Breast epithelium (tissue), 4 donors: ENCODE data around the gene ARHGAP45. TPM values are rescaled to one million over a fixed set of nuclear protein-coding genes. Genes with fewer than 3 reads are reported as not detected.

ENCODE experiments used
- DNase-seq, 2 donors: peaks; one replicate each; pipeline ENCODE4 v3.0.0-alpha.2; 2019; ENCODE audit warnings: low spot score in 2 of 2
- H3K27ac ChIP-seq, 2 donors: fragments of 200-600 bp; sonication (generic) in 1 of 2; one replicate each; pipeline ENCODE4 v1.5.1; 2016 to 2019; ENCODE audit warnings: mild to moderate bottlenecking in 1 of 2
- H3K27me3 ChIP-seq, 2 donors: fragments of 200-600 bp; sonication (generic) in 1 of 2; one replicate each; pipeline versions ENCODE4 v1.5.1 to v1.6.0; 2017 to 2019; ENCODE audit warnings: control low read depth in 1 of 2, mild to moderate bottlenecking in 1 of 2
- H3K36me3 ChIP-seq: fragments of 200-600 bp; one replicate; pipeline ENCODE4 v1.5.1; 2019
- H3K4me1 ChIP-seq, 2 donors: fragments of 200-600 bp; sonication (generic); one replicate each; pipeline ENCODE4 v1.5.1; 2016 to 2019; ENCODE audit warnings: control low read depth in 1 of 2
- H3K4me3 ChIP-seq, 3 donors: fragments of 200-600 bp; sonication (generic); 1 replicate in 2 of 3; 2 replicates in 1 of 3; pipeline ENCODE4 v1.5.1; 2016 to 2019; ENCODE audit warnings: mild to moderate bottlenecking in 3 of 3, moderate library complexity in 2 of 3
- H3K9me3 ChIP-seq, 2 donors: fragments of 200-600 bp; sonication (generic) in 1 of 2; one replicate each; pipeline ENCODE4 v1.5.1; 2016 to 2019; ENCODE audit warnings: control low read depth in 1 of 2
- CTCF ChIP-seq, 3 donors: fragments of 450-650 bp; IDR thresholded peaks; one replicate each; pipeline ENCODE4 v1.5.1; 2016 to 2017; ENCODE audit warnings: antibody characterized with exemption in 3 of 3, mild to moderate bottlenecking in 3 of 3, moderate library complexity in 3 of 3
- POLR2A ChIP-seq: fragments of 450-650 bp; IDR thresholded peaks from one replicate; pipeline ENCODE4 v1.6.1; 2016; ENCODE audit warnings: antibody characterized with exemption, mild to moderate bottlenecking, moderate library complexity
- POLR2AphosphoS5 ChIP-seq, 3 donors: sonication (generic); formaldehyde crosslinking; IDR thresholded peaks; one replicate each; pipeline ENCODE4 v1.6.1; 2017; ENCODE audit warnings: antibody characterized with exemption in 3 of 3
- intact Hi-C: fragments of 100-400 bp; cut with DNase I; formaldehyde crosslinking; loops from one replicate; pipeline ENCODE4 v1.15.1; 2023; ENCODE audit warnings: low total_unique reads
- total RNA-seq, 3 donors: library from RNA; depleted of rRNA; stranded (reverse); fragments of >200 nt; gene quantifications; one replicate each; pipeline ENCODE4 v1.1.0, GENCODE V29; 2016

Gene ARHGAP45
- total RNA-seq, 3 donors from 2014 or later: 18.7 to 43.2 (median 23.9) TPM

- TF ChIP-seq POLR2A (no peak), CTCF (IDR thresholded peaks at IDR 0.05) (no peak), POLR2AphosphoS5 (IDR thresholded peaks at IDR 0.05) (no peak)
- Histone ChIP-seq H3K27me3 (no peaks in the 10 kb centered on the region), H3K9me3 (peaks cover 44 to 50% of the 10 kb centered on the region in 2 donors), H3K4me1 (no peaks in the 10 kb centered on the region), H3K4me3 (no peak overlapping the region), H3K36me3 (no peaks in the 10 kb centered on the region), H3K27ac (no peak overlapping the region)
- intact Hi-C loops: no loop called here
- DNase-seq: no peak
Measured at GRCh38 chr19:1054102-1055027, 12.6 kb upstream of the ARHGAP45 start.

- TF ChIP-seq POLR2A (no peak), POLR2AphosphoS5 (IDR thresholded peaks at IDR 0.05) (no peak), CTCF (IDR thresholded peaks at IDR 0.05) (no peak)
- Histone ChIP-seq H3K4me3 (no peak overlapping the region), H3K27ac (no peak overlapping the region), H3K4me1 (no peaks in the 10 kb centered on the region), H3K27me3 (no peaks in the 10 kb centered on the region), H3K9me3 (peaks cover 48 to 57% of the 10 kb centered on the region in 2 donors), H3K36me3 (no peaks in the 10 kb centered on the region)
- intact Hi-C loops: no loop called here
- no peak for DNase-seq
Measured at GRCh38 chr19:1055028-1055425, 11.9 kb upstream of the ARHGAP45 start.

- H3K36me3 ChIP-seq: no peaks in the 10 kb centered on the region
- H3K4me1 ChIP-seq: no peaks in the 10 kb centered on the region
- DNase-seq: no peak
- H3K27me3 ChIP-seq: no peaks in the 10 kb centered on the region
- H3K4me3 ChIP-seq: no peak overlapping the region
- no peak overlapping the region for H3K27ac ChIP-seq
- no peak for TF ChIP-seq POLR2AphosphoS5 (IDR thresholded peaks at IDR 0.05)
- no peak for TF ChIP-seq POLR2A
- TF ChIP-seq CTCF (IDR thresholded peaks at IDR 0.05): no peak
- intact Hi-C loops: no loop called here
- peaks cover 48 to 59% of the 10 kb centered on the region in 2 donors for H3K9me3 ChIP-seq
Measured at GRCh38 chr19:1055886-1056620, 10.9 kb upstream of the ARHGAP45 start.

GRCh38 chr19:1057176-1057855 lies 9.7 kb upstream of the ARHGAP45 start:
- intact Hi-C loops: no loop called here
- peaks cover 48 to 59% of the 10 kb centered on the region in 2 donors for H3K9me3 ChIP-seq
- no peaks in the 10 kb centered on the region for H3K4me1 ChIP-seq
- TF ChIP-seq CTCF (IDR thresholded peaks at IDR 0.05) (no peak), POLR2A (no peak), POLR2AphosphoS5 (IDR thresholded peaks at IDR 0.05) (no peak)
- H3K27me3 ChIP-seq: no peaks in the 10 kb centered on the region
- H3K4me3 ChIP-seq: no peak overlapping the region
- no peaks in the 10 kb centered on the region for H3K36me3 ChIP-seq
- H3K27ac ChIP-seq: no peak overlapping the region
- no peak for DNase-seq
